SK-N-SH (cell line): ENCODE measurements around the gene UBC.

ENCODE experiments used
- CHD2 ChIP-seq: fragments of 150-350 bp; IDR thresholded peaks from 2 replicates; pipeline ENCODE4 v1.6.1; 2018; ENCODE audit warnings: low read length; ENCODE audit not compliant: partially characterized antibody
- CTCF ChIP-seq: fragments of 200-600 bp; sonication (generic); IDR thresholded peaks from 2 replicates; pipeline ENCODE4 v1.6.1; 2017; ENCODE audit warnings: antibody characterized with exemption, mild to moderate bottlenecking, moderate library complexity
- EP300 ChIP-seq, 2 experiments: IDR thresholded peaks; 2 replicates each; pipeline versions ENCODE4 v1.4.0 to v1.6.1; 2012; ENCODE audit warnings: borderline replicate concordance in 1 of 2, low read depth in 1 of 2, low read length in 1 of 2
- MAX ChIP-seq: IDR thresholded peaks from 2 replicates; pipeline ENCODE4 v1.4.0; 2012; ENCODE audit warnings: low read depth
- MXI1 ChIP-seq: IDR thresholded peaks from 2 replicates; pipeline ENCODE4 v1.6.1; 2012; ENCODE audit warnings: mild to moderate bottlenecking, low read depth, low read length, improper control_type of control experiment
- POLR2AphosphoS5 ChIP-seq: IDR thresholded peaks from 2 replicates; pipeline ENCODE4 v1.6.1; 2012; ENCODE audit warnings: low read depth, low read length
- RCOR1 ChIP-seq: fragments of 150-350 bp; IDR thresholded peaks from 2 replicates; pipeline ENCODE4 v1.6.1; 2017; ENCODE audit warnings: antibody characterized with exemption, low read length
- TEAD4 ChIP-seq: IDR thresholded peaks from 2 replicates; pipeline ENCODE4 v1.4.0; 2012; ENCODE audit warnings: mild to moderate bottlenecking, borderline replicate concordance; ENCODE audit not compliant: insufficient read depth
- USF2 ChIP-seq: fragments of 150-350 bp; IDR thresholded peaks from 2 replicates; pipeline ENCODE4 v1.6.1; 2017; ENCODE audit warnings: antibody characterized with exemption, low read length, low read depth, borderline replicate concordance

GRCh38 chr12:124906606-124907261 lies 7.7 kb downstream of the UBC start:
- TF ChIP-seq POLR2AphosphoS5, result no peak
- TF ChIP-seq RCOR1, result peak; percentile 74
- peak; percentile 16 for TF ChIP-seq CHD2
- TF ChIP-seq CTCF, result peak; percentile 99
- TF ChIP-seq MXI1, result no peak
- no peak for TF ChIP-seq TEAD4
- no peak for TF ChIP-seq EP300 (IDR thresholded peaks at IDR 0.05; ENCODE audit: borderline replicate concordance in 1 of 2, low read depth in 1 of 2, low read length in 1 of 2)
- no peak for TF ChIP-seq MAX
- no peak for TF ChIP-seq USF2
